B cell (primary cell): ENCODE data around the gene PTPRC.

Source experiments
- CTCF ChIP-seq: fragments of 200-600 bp; IDR thresholded peaks from one replicate; pipeline ENCODE4 v1.8.0; 2022; ENCODE audit warnings: antibody characterized with exemption, mild to moderate bottlenecking
- EZH2 ChIP-seq: IDR thresholded peaks from 2 replicates; pipeline ENCODE4 v1.6.1; 2012; ENCODE audit warnings: borderline replicate concordance, low read depth, mild to moderate bottlenecking, moderate library complexity, low read length; ENCODE audit not compliant: insufficient read depth, poor library complexity, severe bottlenecking

GRCh38 chr1:198776602-198777029, 137.8 kb downstream of the PTPRC start:
- TF ChIP-seq CTCF: no peak
- no peak for TF ChIP-seq EZH2
